HG03064 (cell line): ENCODE data around the gene BPI.
"Not testable (repeated sequence)": the region's sequence is repeated elsewhere in the genome, so short reads cannot be mapped to it uniquely, and the experiment has no call there.

ENCODE experiments used
- ATAC-seq: cut with Tn5 transposase; IDR thresholded peaks from one replicate; pipeline ENCODE4 v1.9.1; 2021; ENCODE audit warnings: low read depth; ENCODE audit not compliant: unreplicated experiment

BPI gene

GRCh38 chr20:38303908-38304379 lies at the start of gene BPI:
TSS of gene BPI (plus strand) at chr20:38304156. CDS start at chr20:38304224, 68 bp downstream.
- ATAC-seq, result no peak

DNA sequence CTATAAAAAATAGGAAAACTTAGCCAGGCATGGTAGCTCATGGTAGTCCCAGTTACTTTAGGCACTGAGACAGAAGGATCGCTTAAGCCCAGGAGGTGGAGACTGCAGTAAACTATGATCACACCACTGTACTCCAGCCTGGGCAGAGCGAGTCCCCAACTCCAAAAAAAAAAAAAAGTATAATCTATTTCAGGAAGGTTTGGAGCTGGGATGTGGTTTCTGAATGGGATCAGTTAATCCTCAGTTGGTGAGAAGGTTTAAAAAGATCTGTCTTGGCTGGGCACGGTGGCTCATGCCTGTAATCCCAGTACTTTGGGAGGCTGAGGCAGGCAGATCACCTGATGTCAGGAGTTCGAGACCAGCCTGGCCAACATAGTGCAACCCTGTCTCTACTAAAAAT lies 49.3 kb upstream of the BPI start:
- not testable (repeated sequence) for ATAC-seq

- no peak for ATAC-seq
Measured at GRCh38 chr20:38255393-38255792, 48.6 kb upstream of the BPI start.

GRCh38 chr20:38256021-38256420 lies 47.9 kb upstream of the BPI start:
- no peak for ATAC-seq

- no peak for ATAC-seq
Measured at GRCh38 chr20:38256966-38257365, 47.0 kb upstream of the BPI start.

DNA sequence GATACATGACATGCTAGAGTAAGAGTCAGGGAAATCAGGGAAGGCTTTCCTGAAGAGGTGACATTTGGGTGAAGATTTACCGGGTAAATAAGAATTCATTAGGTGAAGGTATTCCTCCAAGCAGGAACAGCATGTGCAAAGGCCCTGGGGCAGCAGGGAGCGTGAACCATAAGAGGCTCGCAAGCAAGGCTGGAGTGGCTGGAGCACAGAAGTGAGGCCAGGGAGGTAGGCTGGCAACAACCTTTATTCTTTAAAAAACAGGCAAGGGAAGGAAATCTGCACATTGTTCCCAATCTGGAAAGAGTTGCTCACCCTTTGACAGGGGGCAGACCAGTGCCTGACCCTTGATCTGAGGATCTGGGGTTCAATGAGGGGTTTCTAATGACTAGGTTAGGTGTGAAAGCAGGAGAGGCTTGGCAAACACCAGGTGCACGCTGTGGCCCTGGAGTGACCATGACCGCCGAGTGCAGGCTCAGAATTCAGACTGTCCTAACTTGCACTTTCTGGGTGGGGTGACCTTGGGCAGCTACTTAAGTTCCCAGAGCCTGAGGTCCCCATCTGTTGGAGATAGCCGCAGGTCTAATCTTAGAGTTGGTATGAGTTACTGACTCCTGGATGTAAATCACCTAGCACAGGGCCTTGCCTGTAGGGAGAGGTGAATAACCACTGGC lies 45.3 kb upstream of the BPI start:
- no peak for ATAC-seq

- no peak for ATAC-seq
Measured at GRCh38 chr20:38260025-38260377, 44.0 kb upstream of the BPI start.

GRCh38 chr20:38260378-38261053 lies 43.4 kb upstream of the BPI start, which contains the start of gene KIAA1755:
TSS of gene KIAA1755 (minus strand) at chr20:38260735. CDS start at chr20:38260500, 235 bp downstream.
- ATAC-seq, result no peak

- no peak for ATAC-seq
Measured at GRCh38 chr20:38261054-38261390, 42.9 kb upstream of the BPI start.

DNA sequence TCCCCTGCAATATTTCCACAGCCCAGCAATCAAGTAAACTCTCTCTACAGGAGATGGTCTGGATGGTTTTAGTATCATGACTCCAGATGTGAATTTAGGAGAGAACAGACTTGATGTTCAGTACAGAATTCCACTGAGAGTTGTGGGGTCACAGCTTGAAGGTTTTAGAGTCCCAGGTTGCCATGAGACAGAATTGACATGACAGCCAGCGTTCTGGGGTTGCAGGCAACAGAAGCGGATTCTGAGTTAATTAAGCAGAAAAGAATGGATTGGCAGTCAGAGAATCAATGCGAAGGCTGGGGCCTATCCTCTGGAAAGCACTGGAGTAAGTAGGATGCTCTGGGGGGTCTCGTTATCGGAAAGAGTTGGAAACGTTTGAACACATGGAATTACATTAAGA lies 41.0 kb upstream of the BPI start:
- ATAC-seq, result no peak

DNA sequence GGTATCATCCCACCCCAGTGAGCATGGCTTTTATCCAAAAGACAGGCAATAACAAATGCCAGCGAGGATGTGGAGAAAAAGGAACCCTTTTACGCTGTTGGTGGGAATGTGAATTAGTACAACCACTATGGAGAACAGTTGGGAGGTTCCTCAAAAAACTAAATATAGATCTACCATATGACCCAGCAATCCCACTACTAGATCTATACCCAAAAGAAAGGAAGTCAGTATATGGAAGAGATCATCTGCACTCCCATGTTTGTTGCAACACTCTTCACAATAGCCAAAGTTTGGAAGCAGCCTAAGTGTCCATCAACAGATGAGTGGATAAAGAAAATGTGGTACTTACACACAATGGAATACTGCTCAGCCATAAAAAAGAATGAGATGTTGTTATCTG lies 37.5 kb upstream of the BPI start:
- no peak for ATAC-seq

DNA sequence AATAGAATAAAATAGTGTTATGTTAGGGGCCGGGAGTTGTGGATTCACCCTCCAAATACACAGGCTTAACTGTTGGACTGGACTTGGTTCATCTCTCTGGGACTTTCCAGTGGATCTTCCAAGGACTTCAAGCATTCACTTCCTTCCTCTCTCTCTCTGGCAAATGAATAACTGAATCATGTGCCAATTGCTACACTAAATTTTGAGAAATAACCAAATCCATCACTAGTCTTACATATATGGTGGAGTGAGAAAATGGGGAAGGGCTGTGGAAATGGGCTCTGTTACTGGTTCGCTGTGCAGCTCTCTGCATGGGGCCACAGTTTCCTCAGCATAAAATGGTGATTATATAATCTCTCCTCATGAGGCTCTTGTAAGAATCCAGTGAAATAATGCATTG lies 36.7 kb upstream of the BPI start:
- no peak for ATAC-seq

DNA sequence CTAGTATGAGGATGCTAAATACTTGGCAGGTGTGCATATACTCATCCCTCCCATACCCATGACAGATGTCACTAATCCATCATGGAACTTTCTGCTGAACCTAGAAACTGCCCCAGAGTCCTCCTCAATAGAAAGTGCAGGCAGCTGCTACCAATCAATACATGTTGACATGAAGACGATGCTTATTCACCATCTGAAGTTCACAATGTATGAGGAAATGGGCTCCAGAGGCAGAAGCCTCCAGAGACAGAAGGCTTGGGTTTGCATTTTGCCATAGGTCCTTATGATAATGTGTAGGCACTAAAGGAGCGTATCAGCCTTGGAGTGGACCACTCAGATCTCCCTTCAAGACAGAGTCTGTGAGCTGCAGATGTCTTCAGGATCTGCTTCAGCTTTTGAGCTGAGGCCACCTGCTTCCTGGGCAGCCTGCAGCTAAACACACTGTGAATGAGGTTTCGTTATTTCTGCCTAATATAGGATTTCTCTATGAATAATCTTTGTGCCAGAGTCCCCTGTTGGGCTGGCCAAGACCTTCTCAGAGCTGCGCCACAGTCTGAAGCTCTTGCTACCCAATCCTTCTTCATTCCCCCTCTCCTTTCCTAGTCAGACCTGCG lies 35.9 kb upstream of the BPI start:
- ATAC-seq, result no peak

- ATAC-seq, result no peak
Measured at GRCh38 chr20:38269040-38269439, 34.9 kb upstream of the BPI start.

- ATAC-seq, result no peak
Measured at GRCh38 chr20:38269715-38270114, 34.2 kb upstream of the BPI start.

DNA sequence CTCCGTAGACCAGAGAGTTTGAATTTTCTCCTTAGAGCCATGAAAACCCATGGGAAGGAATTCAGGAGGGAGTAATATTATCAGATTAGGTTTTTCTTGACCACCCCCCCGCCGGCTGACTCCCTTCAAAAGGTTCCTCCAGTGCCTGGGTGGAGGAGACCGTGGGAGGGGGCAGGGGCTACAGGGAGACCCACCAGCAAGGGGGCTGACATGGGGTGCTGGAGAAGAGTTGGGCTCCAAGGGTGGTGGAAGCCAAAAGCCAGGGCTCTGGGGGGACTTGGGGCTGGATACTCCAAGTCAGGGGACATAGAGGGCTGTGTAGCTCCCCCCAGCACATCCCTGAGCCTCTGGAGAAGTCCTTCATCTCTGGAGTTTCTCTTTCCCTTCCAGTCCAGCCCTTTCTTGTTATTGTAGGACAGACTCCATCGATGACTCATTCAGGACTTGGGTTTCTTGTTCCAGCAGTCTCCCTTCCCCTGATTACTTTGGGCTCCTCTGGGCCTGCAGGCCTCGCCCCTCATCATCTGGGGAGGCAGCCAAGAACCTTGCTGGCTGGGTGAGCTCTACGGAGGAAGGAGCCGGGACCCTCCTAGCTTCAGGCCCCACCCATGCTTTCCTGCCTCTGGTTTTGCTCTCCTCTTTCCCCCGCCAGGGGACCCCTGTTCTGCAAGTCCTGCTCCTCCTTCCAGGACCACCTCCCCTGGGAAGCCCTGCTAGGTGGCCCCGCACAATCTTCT lies 32.9 kb upstream of the BPI start:
- no peak for ATAC-seq

- ATAC-seq, result no peak
Measured at GRCh38 chr20:38271608-38272120, 32.3 kb upstream of the BPI start.

- ATAC-seq, result no peak
Measured at GRCh38 chr20:38272398-38272797, 31.6 kb upstream of the BPI start.

- no peak for ATAC-seq
Measured at GRCh38 chr20:38272961-38273360, 31.0 kb upstream of the BPI start.

GRCh38 chr20:38275815-38276550 lies 28.0 kb upstream of the BPI start:
- ATAC-seq, result no peak
